Neural progenitor cell (in vitro differentiated cells): Measurements from ENCODE around the gene ULBP2.

Experiments used
- CTCF ChIP-seq: fragments of 200-600 bp; sonication (generic); IDR thresholded peaks from 2 replicates; pipeline ENCODE4 v1.5.1; 2017; ENCODE audit warnings: antibody characterized with exemption, mild to moderate bottlenecking
- EZH2 ChIP-seq: fragments of 200-600 bp; sonication (generic); IDR thresholded peaks from 2 replicates; pipeline ENCODE4 v1.6.1; 2017; ENCODE audit warnings: antibody characterized with exemption, mild to moderate bottlenecking, moderate library complexity
- EZH2phosphoT487 ChIP-seq: fragments of 200-600 bp; sonication (generic); IDR thresholded peaks from 2 replicates; pipeline ENCODE4 v1.6.1; 2017; ENCODE audit warnings: antibody characterized with exemption

GRCh38 chr6:149918151-149918905 is 23.5 kb upstream of the ULBP2 start:
- TF ChIP-seq CTCF (no peak), EZH2 (no peak), EZH2phosphoT487 (no peak)
